HL-60/S4 treated with phorbol 12-myristate 13-acetate at 8.2 ng/mL for 4 days and 3 days (cell line): ENCODE results near the gene POLL.

Source experiments
- in situ Hi-C: fragments of 300-500 bp; cut with MboI; formaldehyde crosslinking; loops from 2 replicates; pipeline ENCODE4 v1.15.0; 2022; ENCODE audit warnings: low sequenced_read_pairs

POLL gene

GRCh38 chr10:101575091-101575490 is 13.0 kb downstream of the POLL start:
- in situ Hi-C loops: no loop called here

- in situ Hi-C loops: loop anchor here (25.0 kb wide), 1 partner anchor 362 kb away; no protein-coding TSS in a partner anchor
Measured at GRCh38 chr10:101573885-101574753, 13.9 kb downstream of the POLL start.

- in situ Hi-C loops: loop anchor here (25.0 kb wide), 1 partner anchor 360 kb away; no protein-coding TSS in a partner anchor
Measured at GRCh38 chr10:101572785-101573184, 15.3 kb downstream of the POLL start.

- in situ Hi-C loops: loop anchor here (25.0 kb wide), 1 partner anchor 360 kb away; no protein-coding TSS in a partner anchor
Measured at GRCh38 chr10:101572126-101572525, 15.9 kb downstream of the POLL start.

- in situ Hi-C loops: loop anchor here (25.0 kb wide), 1 partner anchor 359 kb away; no protein-coding TSS in a partner anchor
Measured at GRCh38 chr10:101571271-101571925, 16.7 kb downstream of the POLL start.

GRCh38 chr10:101570428-101571270 is 17.4 kb downstream of the POLL start:
- in situ Hi-C loops: loop anchor here (25.0 kb wide), 1 partner anchor 358 kb away; no protein-coding TSS in a partner anchor

- in situ Hi-C loops: loop anchor here (25.0 kb wide), 1 partner anchor 358 kb away; no protein-coding TSS in a partner anchor
Measured at GRCh38 chr10:101569622-101570427, 18.2 kb downstream of the POLL start.

- in situ Hi-C loops: loop anchor here (25.0 kb wide), 1 partner anchor 357 kb away; no protein-coding TSS in a partner anchor
Measured at GRCh38 chr10:101569323-101569621, 18.8 kb downstream of the POLL start.

- in situ Hi-C loops: loop anchor here (25.0 kb wide), 1 partner anchor 356 kb away; no protein-coding TSS in a partner anchor
Measured at GRCh38 chr10:101568054-101568745, 19.9 kb downstream of the POLL start.

GRCh38 chr10:101567165-101568006 is 20.7 kb downstream of the POLL start:
- in situ Hi-C loops: loop anchor here (25.0 kb wide), 1 partner anchor 355 kb away; no protein-coding TSS in a partner anchor

- in situ Hi-C loops: loop anchor here (25.0 kb wide), 1 partner anchor 354 kb away; no protein-coding TSS in a partner anchor
Measured at GRCh38 chr10:101566333-101567164, 21.5 kb downstream of the POLL start.

- in situ Hi-C loops: loop anchor here (25.0 kb wide), 1 partner anchor 354 kb away; no protein-coding TSS in a partner anchor
Measured at GRCh38 chr10:101565936-101566332, 22.1 kb downstream of the POLL start.

- in situ Hi-C loops: loop anchor here (25.0 kb wide), 1 partner anchor 353 kb away; no protein-coding TSS in a partner anchor
Measured at GRCh38 chr10:101565370-101565900, 22.6 kb downstream of the POLL start.

- in situ Hi-C loops: loop anchor here (25.0 kb wide), 1 partner anchor 352 kb away; no protein-coding TSS in a partner anchor
Measured at GRCh38 chr10:101564490-101564991, 23.5 kb downstream of the POLL start.

GRCh38 chr10:101563497-101564040 is 24.5 kb downstream of the POLL start:
- in situ Hi-C loops: loop anchor here (25.0 kb wide), 1 partner anchor 351 kb away; no protein-coding TSS in a partner anchor

GRCh38 chr10:101563007-101563406 is 25.1 kb downstream of the POLL start:
- in situ Hi-C loops: loop anchor here (25.0 kb wide), 1 partner anchor 351 kb away; no protein-coding TSS in a partner anchor
